Gastrocnemius medialis (tissue), 4 donors: Measurements from ENCODE around the gene RNLS. TPM values are rescaled to one million over a fixed set of nuclear protein-coding genes. Genes with fewer than 3 reads are reported as not detected.

Experiments used
- ATAC-seq, 2 donors: fragments of 150-250 bp; one replicate each; pipeline ENCODE4 v1.9.1; 2016
- DNase-seq, 2 donors: peaks; one replicate each; pipeline ENCODE4 v3.0.0-alpha.2; 2019
- H3K27ac ChIP-seq, 4 donors: fragments of 200-600 bp; sonication (generic); 1 replicate in 1 of 4; 2 replicates in 3 of 4; pipeline ENCODE4 v1.5.1; 2016 to 2018; ENCODE audit warnings: mild to moderate bottlenecking in 2 of 4, moderate library complexity in 1 of 4
- H3K27me3 ChIP-seq, 3 donors: fragments of 200-600 bp; sonication (generic) in 2 of 3; 1 replicate in 1 of 3; 2 replicates in 2 of 3; pipeline versions ENCODE4 v1.5.1 to v1.6.0; 2016 to 2019; ENCODE audit warnings: mild to moderate bottlenecking in 1 of 3, moderate library complexity in 1 of 3
- H3K36me3 ChIP-seq, 2 donors: fragments of 200-600 bp; sonication (generic) in 1 of 2; one replicate each; pipeline ENCODE4 v1.5.1; 2017 to 2018
- H3K4me1 ChIP-seq, 2 donors: fragments of 200-600 bp; sonication (generic) in 1 of 2; one replicate each; pipeline ENCODE4 v1.5.1; 2016 to 2017; ENCODE audit warnings: mild to moderate bottlenecking in 2 of 2
- H3K4me3 ChIP-seq, 4 donors: fragments of 200-600 bp; sonication (generic) in 3 of 4; 1 replicate in 1 of 4; 2 replicates in 3 of 4; pipeline ENCODE4 v1.5.1; 2016 to 2019; ENCODE audit warnings: mild to moderate bottlenecking in 2 of 4
- H3K9me3 ChIP-seq, 3 donors: fragments of 200-600 bp; sonication (generic) in 2 of 3; 1 replicate in 1 of 3; 2 replicates in 2 of 3; pipeline ENCODE4 v1.5.1; 2016 to 2019
- POLR2A ChIP-seq, 2 donors: fragments of 450-650 bp; IDR thresholded peaks; one replicate each; pipeline ENCODE4 v1.6.1; 2017; ENCODE audit warnings: antibody characterized with exemption in 2 of 2, mild to moderate bottlenecking in 2 of 2, moderate library complexity in 2 of 2
- in situ Hi-C, 4 donors: fragments of 200-750 bp; cut with MboI; loops; one replicate each; pipeline versions ENCODE4 v1.15.0 to v1.8.0; 2017; ENCODE audit warnings: low sequenced_read_pairs in 4 of 4
- intact Hi-C: fragments of 100-400 bp; cut with DNase I; formaldehyde crosslinking; loops from one replicate; pipeline ENCODE4 v1.15.1; 2023; ENCODE audit warnings: low total_unique reads
- total RNA-seq, 4 donors: library from RNA; depleted of rRNA; stranded (reverse); fragments of >200 nt; gene quantifications; one replicate each; pipeline versions ENCODE4 v1.1.0 to v1.2.3, GENCODE V29; 2016
- TF ChIP-seq, protein P1 (sequence below), 5 experiments: fragments of 450-650 bp in 3 of 5; fragments of 200-600 bp in 2 of 5; sonication (generic) in 2 of 5; IDR thresholded peaks in 4 of 5; conservative IDR thresholded peaks in 1 of 5; 1 replicate in 4 of 5; 2 replicates in 1 of 5; pipeline ENCODE4 v1.5.1; 2016 to 2019; ENCODE audit warnings: antibody characterized with exemption in 5 of 5, mild to moderate bottlenecking in 3 of 5, moderate library complexity in 3 of 5

RNLS gene
- total RNA-seq, 4 donors from 2014 or later: 8.1 to 17.5 (median 9.7) TPM

DNA sequence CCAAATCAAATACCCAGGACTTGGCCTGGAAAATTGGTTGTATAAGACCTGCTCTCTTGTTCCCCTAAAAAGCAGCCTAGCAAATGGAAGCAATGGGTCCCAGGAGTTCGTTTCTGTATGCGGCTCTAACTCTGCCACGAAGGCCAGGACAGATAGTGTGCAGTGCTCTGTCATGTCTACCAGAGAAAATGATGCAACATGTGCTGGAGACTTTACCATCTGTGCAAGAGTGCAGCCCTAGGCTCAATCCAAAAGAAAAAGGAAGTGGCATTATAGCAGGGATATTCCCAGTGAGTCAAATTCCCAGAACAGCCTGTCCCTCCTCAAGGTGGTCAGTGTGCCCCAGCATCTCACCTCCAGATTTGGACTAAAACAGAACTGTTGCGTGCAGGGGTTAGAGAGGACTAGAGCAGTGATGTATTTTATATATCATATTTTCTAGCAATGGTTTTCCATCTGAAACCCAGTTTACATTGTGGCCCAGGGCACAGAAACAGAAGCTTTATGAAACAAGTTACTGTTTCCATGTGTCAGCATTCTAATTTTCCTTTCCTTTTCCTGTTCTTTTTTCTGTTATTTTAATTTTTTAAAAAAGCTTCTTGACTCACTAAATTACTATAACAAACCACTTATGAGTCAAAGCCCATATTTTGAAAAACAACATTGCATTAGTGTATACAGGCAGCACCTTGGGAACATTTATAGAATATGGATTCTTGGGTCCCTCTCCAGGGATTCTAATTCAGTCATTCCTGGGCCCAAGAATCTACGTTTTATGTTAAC is 311.2 kb downstream of the RNLS start:
- no peak for DNase-seq

DNA sequence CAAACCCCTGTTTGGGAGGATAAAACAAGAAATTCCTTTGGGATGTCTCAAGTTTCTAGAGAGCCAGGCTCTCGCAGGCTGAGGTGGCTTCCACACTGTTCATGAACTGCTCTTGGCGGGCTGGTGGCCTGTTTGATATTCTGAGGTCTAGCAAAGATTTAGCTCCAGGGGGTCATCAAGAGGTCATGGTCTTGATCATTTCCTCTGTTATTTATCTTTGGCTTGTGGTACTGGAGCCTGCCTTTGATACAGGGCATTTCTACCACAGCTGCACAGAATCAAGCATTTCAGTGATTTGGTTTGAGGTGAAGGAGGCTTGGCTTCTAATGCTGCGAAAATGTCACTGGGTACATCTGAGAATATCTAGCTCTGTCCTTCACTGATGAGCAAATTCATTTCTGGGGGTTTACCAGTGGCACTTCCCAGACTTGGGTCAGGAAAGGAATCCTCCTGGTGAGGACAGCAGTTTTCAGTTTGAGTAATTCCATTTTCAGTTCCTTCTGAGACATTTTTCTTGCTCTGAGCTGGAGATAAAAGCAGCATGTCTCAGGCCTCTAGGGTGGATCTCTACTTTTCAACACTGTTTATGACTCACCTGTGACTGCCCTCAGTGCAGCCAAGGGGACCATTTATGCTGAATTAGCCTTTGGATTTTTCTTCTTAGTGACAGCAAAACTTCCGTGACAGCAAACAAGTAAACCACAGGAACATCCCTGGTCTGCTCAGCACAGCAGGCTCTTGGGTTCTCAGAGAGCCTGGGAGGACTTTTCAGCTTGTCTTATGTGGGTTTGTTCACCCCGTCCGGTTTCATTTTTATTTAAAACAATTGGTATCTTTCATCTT is 312.0 kb downstream of the RNLS start:
- Histone ChIP-seq H3K4me1 (no peaks in the 10 kb centered on the region), H3K36me3 (no peaks in the 10 kb centered on the region), H3K9me3 (no peaks in the 10 kb centered on the region), H3K27ac (peak overlapping the region in 1 of 4 donors; percentile 47), H3K27me3 (no peaks in the 10 kb centered on the region), H3K4me3 (no peak overlapping the region)
- DNase-seq (no peak), ATAC-seq (peak; percentile 50 to 71)
- in situ Hi-C loops: loop anchor here in 1 of 4 donors (25.0 kb wide), 1 partner anchor 409 kb away; the partner anchor contains the start of genes KLLN and PTEN
- intact Hi-C loops: no loop called here
- TF ChIP-seq, protein P1, sequence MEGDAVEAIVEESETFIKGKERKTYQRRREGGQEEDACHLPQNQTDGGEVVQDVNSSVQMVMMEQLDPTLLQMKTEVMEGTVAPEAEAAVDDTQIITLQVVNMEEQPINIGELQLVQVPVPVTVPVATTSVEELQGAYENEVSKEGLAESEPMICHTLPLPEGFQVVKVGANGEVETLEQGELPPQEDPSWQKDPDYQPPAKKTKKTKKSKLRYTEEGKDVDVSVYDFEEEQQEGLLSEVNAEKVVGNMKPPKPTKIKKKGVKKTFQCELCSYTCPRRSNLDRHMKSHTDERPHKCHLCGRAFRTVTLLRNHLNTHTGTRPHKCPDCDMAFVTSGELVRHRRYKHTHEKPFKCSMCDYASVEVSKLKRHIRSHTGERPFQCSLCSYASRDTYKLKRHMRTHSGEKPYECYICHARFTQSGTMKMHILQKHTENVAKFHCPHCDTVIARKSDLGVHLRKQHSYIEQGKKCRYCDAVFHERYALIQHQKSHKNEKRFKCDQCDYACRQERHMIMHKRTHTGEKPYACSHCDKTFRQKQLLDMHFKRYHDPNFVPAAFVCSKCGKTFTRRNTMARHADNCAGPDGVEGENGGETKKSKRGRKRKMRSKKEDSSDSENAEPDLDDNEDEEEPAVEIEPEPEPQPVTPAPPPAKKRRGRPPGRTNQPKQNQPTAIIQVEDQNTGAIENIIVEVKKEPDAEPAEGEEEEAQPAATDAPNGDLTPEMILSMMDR (IDR thresholded peaks at IDR 0.05 in 4 of 5, conservative IDR thresholded peaks at IDR 0.05 in 1 of 5): no peak
- TF ChIP-seq POLR2A (IDR thresholded peaks at IDR 0.05): no peak

More for the DNA sequence above, 311.2 kb downstream of the RNLS start:
- H3K27ac ChIP-seq: peak overlapping the region in 1 of 4 donors; percentile 47
- H3K36me3 ChIP-seq: no peaks in the 10 kb centered on the region
- no peaks in the 10 kb centered on the region for H3K9me3 ChIP-seq
- intact Hi-C loops (no loop called here), in situ Hi-C loops (loop anchor here in 1 of 4 donors (25.0 kb wide), 1 partner anchor 410 kb away; the partner anchor contains the start of genes KLLN and PTEN)
- peak; percentile 40 to 68 for ATAC-seq
- no peak overlapping the region for H3K4me3 ChIP-seq
- H3K27me3 ChIP-seq: no peaks in the 10 kb centered on the region
- H3K4me1 ChIP-seq: no peaks in the 10 kb centered on the region
- no peak for TF ChIP-seq POLR2A (IDR thresholded peaks at IDR 0.05)
- TF ChIP-seq, protein P1 (IDR thresholded peaks at IDR 0.05 in 4 of 5, conservative IDR thresholded peaks at IDR 0.05 in 1 of 5): no peak

DNA sequence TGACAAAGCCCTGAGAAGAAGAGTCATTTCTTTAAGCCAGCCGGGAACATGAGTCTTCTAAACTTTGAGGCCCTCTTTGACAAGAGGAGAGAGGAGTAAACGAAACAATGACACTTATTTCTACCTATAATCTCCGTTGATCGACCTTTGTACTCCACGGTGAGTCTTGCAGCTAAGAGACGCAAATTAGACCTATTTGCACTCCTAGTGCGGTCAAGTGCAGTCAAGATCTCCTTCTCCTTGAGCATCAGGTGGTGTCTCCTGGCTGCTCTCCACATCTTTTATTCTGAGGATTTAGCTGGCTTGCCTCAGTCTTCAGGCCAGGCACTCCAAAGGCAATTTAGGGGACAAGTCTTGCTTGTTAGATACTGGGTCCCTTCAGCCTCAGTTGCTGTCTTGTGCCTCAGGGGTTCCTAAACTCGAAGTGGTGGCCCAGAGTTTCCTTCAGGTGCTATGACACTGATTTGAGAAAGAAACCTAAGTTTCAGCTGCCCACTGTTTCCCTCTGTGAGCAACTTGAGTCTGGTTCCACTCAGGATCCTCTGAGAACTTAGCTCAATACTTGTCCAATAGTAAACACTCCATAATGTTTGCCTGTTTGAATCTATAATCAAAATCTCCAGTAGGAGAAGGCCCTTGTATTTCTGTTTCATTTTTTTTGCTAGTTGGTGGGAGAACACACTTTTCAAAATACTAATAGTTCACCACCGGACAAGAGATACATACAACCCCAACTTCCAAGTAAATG is 312.9 kb downstream of the RNLS start:
- no peak overlapping the region for H3K4me3 ChIP-seq
- no peaks in the 10 kb centered on the region for H3K4me1 ChIP-seq
- H3K9me3 ChIP-seq: no peaks in the 10 kb centered on the region
- no peaks in the 10 kb centered on the region for H3K27me3 ChIP-seq
- no peaks in the 10 kb centered on the region for H3K36me3 ChIP-seq
- DNase-seq (no peak), ATAC-seq (no peak)
- intact Hi-C loops (no loop called here), in situ Hi-C loops (loop anchor here in 1 of 4 donors (25.0 kb wide), 1 partner anchor 408 kb away; the partner anchor contains the start of genes KLLN and PTEN)
- H3K27ac ChIP-seq: no peak overlapping the region
- TF ChIP-seq POLR2A (IDR thresholded peaks at IDR 0.05): no peak
- TF ChIP-seq, protein P1 (IDR thresholded peaks at IDR 0.05 in 4 of 5, conservative IDR thresholded peaks at IDR 0.05 in 1 of 5): no peak

DNA sequence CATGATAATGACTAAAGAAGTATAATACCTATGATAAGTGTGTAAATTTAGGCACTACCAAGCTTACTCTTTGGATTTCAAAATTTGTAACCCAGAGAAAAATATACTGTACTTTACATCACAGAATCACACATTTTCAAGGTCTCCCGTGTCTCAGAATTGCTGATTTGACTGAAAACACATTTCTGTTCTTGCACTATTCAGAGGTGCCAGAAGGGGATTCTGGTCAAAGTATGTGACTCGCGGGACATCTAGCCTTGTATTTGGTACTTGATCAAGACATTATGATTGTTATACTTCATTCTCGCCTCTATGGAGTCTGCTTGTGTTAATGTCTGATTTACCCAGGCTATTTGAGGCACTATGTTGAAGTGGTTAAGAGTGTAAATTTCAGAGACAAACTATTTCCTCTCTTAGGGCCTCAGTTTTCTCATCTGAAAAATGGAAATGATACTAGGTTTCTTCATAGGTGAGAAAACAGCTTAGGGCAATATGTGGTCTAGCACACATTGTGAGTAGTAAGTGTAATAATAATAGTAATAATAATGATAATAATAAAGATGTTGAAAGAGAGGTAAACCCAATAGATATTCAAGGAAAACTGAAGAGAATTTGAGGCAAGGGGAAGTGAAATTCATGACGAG is 320.4 kb downstream of the RNLS start:
- in situ Hi-C loops (loop anchor here in 1 of 4 donors (25.0 kb wide), 1 partner anchor 400 kb away; the partner anchor contains the start of genes KLLN and PTEN), intact Hi-C loops (no loop called here)
- peaks cover 0 to 4% of the 10 kb centered on the region in 2 donors for H3K36me3 ChIP-seq
- ATAC-seq (no peak), DNase-seq (no peak)
- H3K9me3 ChIP-seq: no peaks in the 10 kb centered on the region
- TF ChIP-seq POLR2A (IDR thresholded peaks at IDR 0.05): no peak
- TF ChIP-seq, protein P1 (IDR thresholded peaks at IDR 0.05 in 4 of 5, conservative IDR thresholded peaks at IDR 0.05 in 1 of 5): no peak
- H3K4me3 ChIP-seq: no peak overlapping the region
- H3K4me1 ChIP-seq: no peaks in the 10 kb centered on the region
- no peaks in the 10 kb centered on the region for H3K27me3 ChIP-seq
- H3K27ac ChIP-seq: no peak overlapping the region
